Neural progenitor cell (in vitro differentiated cells): ENCODE measurements around the gene INPP4A. TPM values are rescaled to one million over a fixed set of nuclear protein-coding genes. Genes with fewer than 3 reads are reported as not detected.
A peak's percentile ranks its signal among the peaks of the same experiment; 100 is the strongest.
"Not testable (repeated sequence)": the region's sequence is repeated elsewhere in the genome, so short reads cannot be mapped to it uniquely, and the experiment has no call there.

Experiments used
- DNase-seq: peaks from one replicate; pipeline ENCODE4 v3.0.0-alpha.2; 2016; ENCODE audit warnings: low spot score
- H2AFZ ChIP-seq: fragments of 200-600 bp; sonication (generic); replicated peaks from 2 replicates; pipeline ENCODE4 v1.6.1; 2016; ENCODE audit warnings: antibody characterized with exemption
- H3F3A ChIP-seq: fragments of 200-600 bp; sonication (generic); 2 replicates; pipeline ENCODE4 v1.6.1; 2016; ENCODE audit warnings: antibody characterized with exemption, low read depth
- H3K27ac ChIP-seq: fragments of 200-600 bp; sonication (generic); 2 replicates; pipeline ENCODE4 v1.5.1; 2016; ENCODE audit warnings: mild to moderate bottlenecking
- H3K27me3 ChIP-seq: fragments of 200-600 bp; sonication (generic); 2 replicates; pipeline ENCODE4 v1.6.1; 2016; ENCODE audit warnings: mild to moderate bottlenecking, moderate library complexity
- H3K36me3 ChIP-seq: fragments of 200-600 bp; sonication (generic); 2 replicates; pipeline ENCODE4 v1.5.1; 2016
- H3K4me1 ChIP-seq: fragments of 200-600 bp; sonication (generic); 2 replicates; pipeline ENCODE4 v1.6.1; 2016; ENCODE audit warnings: mixed run types
- H3K4me2 ChIP-seq: fragments of 200-600 bp; sonication (generic); 2 replicates; pipeline ENCODE4 v1.6.1; 2016
- H3K4me3 ChIP-seq: fragments of 200-600 bp; sonication (generic); 2 replicates; pipeline ENCODE4 v1.5.1; 2016
- H3K79me2 ChIP-seq: fragments of 200-600 bp; sonication (generic); 2 replicates; pipeline ENCODE4 v1.6.1; 2016; ENCODE audit warnings: low read depth
- H3K9ac ChIP-seq: fragments of 200-600 bp; sonication (generic); 2 replicates; pipeline ENCODE4 v1.6.1; 2016
- H3K9me3 ChIP-seq: fragments of 200-600 bp; sonication (generic); 2 replicates; pipeline ENCODE4 v1.5.1; 2016; ENCODE audit warnings: low read depth
- H4K20me1 ChIP-seq: fragments of 200-600 bp; sonication (generic); 2 replicates; pipeline ENCODE4 v1.6.1; 2016; ENCODE audit warnings: low read depth
- H3K27ac Mint-ChIP-seq: 3 replicates; pipeline ENCODE4 v1.8.0; 2021; ENCODE audit warnings: mixed read lengths
- H3K27me3 Mint-ChIP-seq: 2 replicates; pipeline ENCODE4 v1.8.0; 2022; ENCODE audit warnings: low read depth, mild to moderate bottlenecking, inconsistent platforms, moderate library complexity, mixed read lengths; ENCODE audit not compliant: insufficient read depth
- H3K36me3 Mint-ChIP-seq: 3 replicates; pipeline ENCODE4 v1.8.0; 2021; ENCODE audit warnings: mixed read lengths
- H3K4me1 Mint-ChIP-seq: 3 replicates; pipeline ENCODE4 v1.8.0; 2021; ENCODE audit warnings: mixed read lengths
- H3K4me3 Mint-ChIP-seq: 3 replicates; pipeline ENCODE4 v1.8.0; 2021; ENCODE audit warnings: mild to moderate bottlenecking, moderate library complexity, mixed read lengths
- H3K9me3 Mint-ChIP-seq: 3 replicates; pipeline ENCODE4 v1.8.0; 2020; ENCODE audit warnings: mixed read lengths
- EZH2 ChIP-seq: fragments of 200-600 bp; sonication (generic); IDR thresholded peaks from 2 replicates; pipeline ENCODE4 v1.6.1; 2017; ENCODE audit warnings: antibody characterized with exemption, mild to moderate bottlenecking, moderate library complexity
- EZH2phosphoT487 ChIP-seq: fragments of 200-600 bp; sonication (generic); IDR thresholded peaks from 2 replicates; pipeline ENCODE4 v1.6.1; 2017; ENCODE audit warnings: antibody characterized with exemption
- total RNA-seq: library from RNA; depleted of rRNA; stranded (reverse); fragments of >200 nt; gene quantifications from 2 replicates; pipeline ENCODE4 v1.2.3, GENCODE V29; 2015; ENCODE audit warnings: low replicate concordance
- TF ChIP-seq, protein P1 (sequence below): fragments of 200-600 bp; sonication (generic); IDR thresholded peaks from 2 replicates; pipeline ENCODE4 v1.5.1; 2017; ENCODE audit warnings: antibody characterized with exemption, mild to moderate bottlenecking

The INPP4A gene
- total RNA-seq, 1 donor from 2014 or later, result 35.1 TPM

DNA sequence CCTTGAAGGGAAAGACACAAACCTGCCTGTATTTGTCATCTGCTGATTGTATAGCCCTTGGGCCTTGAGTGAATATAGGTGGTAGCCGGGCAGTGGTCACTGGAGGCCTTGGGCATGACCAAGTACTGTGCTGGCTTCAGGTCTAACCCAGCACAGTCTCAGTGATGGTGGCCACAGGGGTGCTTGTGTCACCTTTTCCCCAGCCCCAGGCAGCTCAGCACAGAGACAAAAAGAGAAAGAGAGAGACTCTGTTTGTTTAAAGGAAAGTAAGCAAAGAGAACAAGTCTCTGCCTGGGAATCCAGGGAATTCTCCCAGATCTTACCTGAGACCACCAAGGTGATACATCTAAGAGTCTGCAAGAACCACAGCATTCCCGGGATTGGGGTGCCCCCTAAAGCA is 39.4 kb upstream of the INPP4A start:
- Histone ChIP-seq H3K27me3 (no peaks in the 10 kb centered on the region), H3F3A (no peaks in the 10 kb centered on the region), H4K20me1 (no peaks in the 10 kb centered on the region), H3K9me3 (no peaks in the 10 kb centered on the region), H3K79me2 (no peaks in the 10 kb centered on the region), H3K36me3 (no peaks in the 10 kb centered on the region), H3K4me2 (no peak overlapping the region), H2AFZ (no peak overlapping the region), H3K27ac (no peak overlapping the region), H3K9ac (no peak overlapping the region), H3K4me1 (no peaks in the 10 kb centered on the region), H3K4me3 (no peak overlapping the region)
- Mint-ChIP-seq H3K27me3 (no peaks in the 10 kb centered on the region), H3K9me3 (no peaks in the 10 kb centered on the region), H3K27ac (no peak overlapping the region), H3K4me3 (no peak overlapping the region), H3K36me3 (no peaks in the 10 kb centered on the region), H3K4me1 (no peaks in the 10 kb centered on the region)
- DNase-seq, result no peak
- TF ChIP-seq EZH2phosphoT487 (no peak), EZH2 (no peak)

DNA sequence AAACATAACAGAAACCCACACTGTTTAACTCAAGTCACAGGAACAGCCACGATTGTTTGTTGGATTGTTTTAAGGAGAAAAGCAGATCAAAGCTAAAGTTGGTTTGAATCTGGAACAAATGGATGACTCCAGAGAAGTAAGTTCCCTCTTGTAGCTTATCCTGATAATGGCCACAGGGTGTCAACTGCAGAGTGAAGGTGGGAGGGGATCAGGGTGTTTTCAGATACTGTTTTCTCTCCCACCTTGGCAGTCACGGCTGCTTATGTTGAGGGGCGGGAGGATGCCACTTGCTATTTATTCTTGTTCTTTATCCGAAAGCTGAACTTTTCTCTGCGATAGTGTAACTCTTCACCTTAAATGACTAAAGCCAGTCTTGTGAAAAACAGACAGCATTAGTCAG is 36.5 kb upstream of the INPP4A start:
- Mint-ChIP-seq H3K9me3 (peaks cover 1% of the 10 kb centered on the region), H3K36me3 (no peaks in the 10 kb centered on the region), H3K4me1 (peaks cover 5% of the 10 kb centered on the region), H3K27ac (no peak overlapping the region), H3K4me3 (no peak overlapping the region), H3K27me3 (no peaks in the 10 kb centered on the region)
- no peaks in the 10 kb centered on the region for H3F3A ChIP-seq
- no peaks in the 10 kb centered on the region for H3K27me3 ChIP-seq
- DNase-seq, result no peak
- H3K4me3 ChIP-seq, result no peak overlapping the region
- H3K4me2 ChIP-seq, result no peak overlapping the region
- no peaks in the 10 kb centered on the region for H3K79me2 ChIP-seq
- H3K9ac ChIP-seq, result no peak overlapping the region
- H4K20me1 ChIP-seq, result no peaks in the 10 kb centered on the region
- H3K4me1 ChIP-seq, result no peaks in the 10 kb centered on the region
- TF ChIP-seq, protein P1, sequence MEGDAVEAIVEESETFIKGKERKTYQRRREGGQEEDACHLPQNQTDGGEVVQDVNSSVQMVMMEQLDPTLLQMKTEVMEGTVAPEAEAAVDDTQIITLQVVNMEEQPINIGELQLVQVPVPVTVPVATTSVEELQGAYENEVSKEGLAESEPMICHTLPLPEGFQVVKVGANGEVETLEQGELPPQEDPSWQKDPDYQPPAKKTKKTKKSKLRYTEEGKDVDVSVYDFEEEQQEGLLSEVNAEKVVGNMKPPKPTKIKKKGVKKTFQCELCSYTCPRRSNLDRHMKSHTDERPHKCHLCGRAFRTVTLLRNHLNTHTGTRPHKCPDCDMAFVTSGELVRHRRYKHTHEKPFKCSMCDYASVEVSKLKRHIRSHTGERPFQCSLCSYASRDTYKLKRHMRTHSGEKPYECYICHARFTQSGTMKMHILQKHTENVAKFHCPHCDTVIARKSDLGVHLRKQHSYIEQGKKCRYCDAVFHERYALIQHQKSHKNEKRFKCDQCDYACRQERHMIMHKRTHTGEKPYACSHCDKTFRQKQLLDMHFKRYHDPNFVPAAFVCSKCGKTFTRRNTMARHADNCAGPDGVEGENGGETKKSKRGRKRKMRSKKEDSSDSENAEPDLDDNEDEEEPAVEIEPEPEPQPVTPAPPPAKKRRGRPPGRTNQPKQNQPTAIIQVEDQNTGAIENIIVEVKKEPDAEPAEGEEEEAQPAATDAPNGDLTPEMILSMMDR, result no peak
- TF ChIP-seq EZH2phosphoT487, result no peak
- no peak for TF ChIP-seq EZH2
- H2AFZ ChIP-seq, result no peak overlapping the region
- H3K36me3 ChIP-seq, result no peaks in the 10 kb centered on the region
- H3K27ac ChIP-seq, result no peak overlapping the region
- no peaks in the 10 kb centered on the region for H3K9me3 ChIP-seq

DNA sequence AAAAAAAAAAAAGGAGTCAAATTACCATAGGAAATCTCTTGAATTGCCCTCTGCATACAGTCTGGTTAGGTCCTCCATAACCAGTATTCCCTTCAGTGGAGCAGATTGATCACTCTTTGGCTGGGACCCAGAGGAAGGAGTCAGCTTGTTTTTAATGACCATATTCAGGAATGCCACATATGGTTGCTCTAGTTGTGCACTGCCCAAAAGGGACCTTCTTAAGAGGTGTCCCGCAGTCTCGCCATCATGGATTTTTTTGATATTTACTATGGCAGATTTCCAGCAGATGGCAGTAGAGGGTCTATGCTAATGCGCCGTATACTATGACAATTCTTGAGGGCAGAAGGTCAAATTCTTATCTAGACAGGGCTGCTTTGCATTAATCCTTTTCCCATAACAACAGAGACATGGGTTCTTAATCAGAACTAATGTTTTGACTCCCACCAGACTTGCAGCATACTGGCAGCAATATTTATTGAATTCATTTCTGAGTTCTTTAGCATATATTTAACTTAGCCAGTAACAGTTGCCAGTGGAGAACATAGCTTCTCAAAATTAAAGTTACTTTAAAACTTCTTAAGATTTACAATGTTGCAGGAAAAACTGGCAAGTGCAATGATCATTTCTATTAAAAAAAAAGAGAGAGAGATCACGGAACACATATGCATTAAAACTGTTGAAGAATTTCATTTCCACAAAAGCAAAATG is 31.8 kb upstream of the INPP4A start:
- H3K9ac ChIP-seq, result no peak overlapping the region
- no peak overlapping the region for H3K27ac ChIP-seq
- no peaks in the 10 kb centered on the region for H4K20me1 ChIP-seq
- Mint-ChIP-seq H3K9me3 (peaks cover 12% of the 10 kb centered on the region), H3K27ac (no peak overlapping the region), H3K36me3 (peaks cover 2% of the 10 kb centered on the region), H3K27me3 (peaks cover 5% of the 10 kb centered on the region), H3K4me1 (peaks cover 7% of the 10 kb centered on the region), H3K4me3 (no peak overlapping the region)
- no peaks in the 10 kb centered on the region for H3K27me3 ChIP-seq
- H3K4me2 ChIP-seq, result no peak overlapping the region
- no peaks in the 10 kb centered on the region for H3K4me1 ChIP-seq
- DNase-seq, result peak; percentile 81
- no peak overlapping the region for H3K4me3 ChIP-seq
- no peaks in the 10 kb centered on the region for H3K36me3 ChIP-seq
- no peaks in the 10 kb centered on the region for H3K79me2 ChIP-seq
- TF ChIP-seq EZH2phosphoT487, result no peak
- TF ChIP-seq, protein P1, result peak; percentile 67
- no peak for TF ChIP-seq EZH2
- H3K9me3 ChIP-seq, result no peaks in the 10 kb centered on the region
- no peaks in the 10 kb centered on the region for H3F3A ChIP-seq
- H2AFZ ChIP-seq, result no peak overlapping the region

DNA sequence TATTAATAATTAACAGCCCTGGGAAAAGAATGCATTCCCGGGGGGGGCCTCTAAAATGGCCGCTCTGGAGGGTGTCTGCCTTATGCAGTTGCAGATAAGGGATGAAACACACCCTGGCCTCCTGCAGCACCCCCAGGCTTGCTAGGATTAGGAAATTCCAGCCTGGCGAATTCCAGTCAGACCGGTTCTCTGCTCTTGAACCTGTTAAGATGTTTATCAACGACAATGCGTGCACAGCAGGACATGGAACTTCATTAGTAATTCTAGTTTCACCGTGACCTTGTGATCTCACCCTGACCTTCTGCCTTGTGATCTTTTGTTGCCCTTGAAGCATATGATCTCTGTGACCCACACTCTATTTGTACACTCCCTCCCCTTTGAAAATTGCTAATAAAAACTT is 30.4 kb upstream of the INPP4A start:
- not testable (repeated sequence) for H3K4me3 ChIP-seq, H3K36me3 ChIP-seq, H3K36me3 Mint-ChIP-seq, H3K27ac ChIP-seq, H3K4me1 ChIP-seq, H3F3A ChIP-seq, DNase-seq, H3K4me3 Mint-ChIP-seq, H3K27me3 Mint-ChIP-seq, H3K9ac ChIP-seq, H3K4me2 ChIP-seq, H3K79me2 ChIP-seq, H3K9me3 ChIP-seq, H2AFZ ChIP-seq, H3K4me1 Mint-ChIP-seq, H4K20me1 ChIP-seq, H3K27ac Mint-ChIP-seq, H3K27me3 ChIP-seq
- peaks cover 12% of the 10 kb centered on the region for H3K9me3 Mint-ChIP-seq

DNA sequence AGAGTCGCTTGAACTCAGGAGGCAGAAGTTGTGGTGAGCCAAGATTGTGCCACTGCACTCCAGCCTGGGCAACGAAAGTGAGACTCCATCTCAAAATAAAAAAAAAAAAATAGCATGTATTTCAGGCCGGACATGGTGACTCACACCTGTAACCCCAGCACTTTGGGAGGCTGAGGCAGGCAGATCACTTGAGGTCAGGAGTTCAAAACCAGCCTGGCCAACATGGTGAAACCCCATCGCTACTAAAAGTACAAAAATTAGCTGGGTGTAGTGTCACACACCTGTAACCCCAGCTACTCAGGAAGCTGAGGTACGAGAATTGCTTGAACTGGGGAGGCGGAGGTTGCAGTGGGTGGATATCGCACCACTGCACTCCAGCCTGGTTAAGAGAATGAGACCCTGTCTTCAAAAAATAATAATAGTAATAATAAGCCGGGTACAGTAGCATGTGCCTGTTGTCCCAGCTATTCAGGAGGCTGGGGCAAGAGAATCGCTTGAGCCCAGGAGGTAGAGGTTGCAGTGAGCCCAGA is 28.9 kb upstream of the INPP4A start:
- H3K36me3 ChIP-seq, DNase-seq, H3K27me3 ChIP-seq, H3K4me1 ChIP-seq, H3K27me3 Mint-ChIP-seq, H3K36me3 Mint-ChIP-seq, H3K79me2 ChIP-seq, H3K4me2 ChIP-seq, H2AFZ ChIP-seq, H3K27ac ChIP-seq, H3K9ac ChIP-seq, H3K4me1 Mint-ChIP-seq, H4K20me1 ChIP-seq, H3K4me3 ChIP-seq, H3K4me3 Mint-ChIP-seq, H3F3A ChIP-seq, H3K27ac Mint-ChIP-seq, H3K9me3 ChIP-seq: not testable (repeated sequence)
- peaks cover 12% of the 10 kb centered on the region for H3K9me3 Mint-ChIP-seq
